H9 (cell line): ENCODE data around the gene SFXN1. TPM values are rescaled to one million over a fixed set of nuclear protein-coding genes. Genes with fewer than 3 reads are reported as not detected.

ENCODE experiments used
- DNase-seq: peaks from one replicate; pipeline ENCODE4 v3.0.0-alpha.2; 2017
- H2AFZ ChIP-seq: one replicate; pipeline ENCODE4 v1.6.1; 2013; ENCODE audit warnings: mild to moderate bottlenecking, low read length, control low read depth, moderate library complexity
- H2AK5ac ChIP-seq: 2 replicates; pipeline ENCODE4 v1.6.1; 2013; ENCODE audit warnings: low read length, control low read depth, mixed read lengths; ENCODE audit not compliant: insufficient read length
- H2BK120ac ChIP-seq: one replicate; pipeline ENCODE4 v1.6.1; 2013; ENCODE audit warnings: low read depth, mild to moderate bottlenecking, low read length, control low read depth, inconsistent platforms; ENCODE audit not compliant: poor library complexity, severe bottlenecking
- H2BK12ac ChIP-seq: 2 replicates; pipeline ENCODE4 v1.6.1; 2013; ENCODE audit warnings: low read length, control low read depth, mixed read lengths, low read depth; ENCODE audit not compliant: insufficient read length
- H2BK15ac ChIP-seq: 2 replicates; pipeline ENCODE4 v1.6.1; 2013; ENCODE audit warnings: low read depth, low read length, control low read depth
- H2BK20ac ChIP-seq: one replicate; pipeline ENCODE4 v1.6.1; 2013; ENCODE audit warnings: low read depth, mild to moderate bottlenecking, low read length, control low read depth, inconsistent platforms; ENCODE audit not compliant: poor library complexity, severe bottlenecking
- H2BK5ac ChIP-seq: 2 replicates; pipeline ENCODE4 v1.6.1; 2013; ENCODE audit warnings: low read length, control low read depth, mixed read lengths; ENCODE audit not compliant: insufficient read length
- H3K14ac ChIP-seq: 2 replicates; pipeline ENCODE4 v1.6.1; 2013; ENCODE audit warnings: low read length, control low read depth; ENCODE audit not compliant: insufficient read depth
- H3K18ac ChIP-seq: 2 replicates; pipeline ENCODE4 v1.6.1; 2013; ENCODE audit warnings: low read depth, mild to moderate bottlenecking, mixed read lengths, low read length, control low read depth; ENCODE audit not compliant: insufficient read length
- H3K23ac ChIP-seq: 2 replicates; pipeline ENCODE4 v1.6.1; 2013; ENCODE audit warnings: low read length, control low read depth, mixed read lengths, low read depth; ENCODE audit not compliant: insufficient read length
- H3K23me2 ChIP-seq: 2 replicates; pipeline ENCODE4 v1.6.1; 2013; ENCODE audit warnings: low read depth, mild to moderate bottlenecking, mixed read lengths, low read length, control low read depth; ENCODE audit not compliant: insufficient read length, poor library complexity, severe bottlenecking
- H3K27ac ChIP-seq: 2 replicates; pipeline ENCODE4 v1.5.1; 2013; ENCODE audit warnings: low read length, control low read depth, mixed read lengths, low read depth; ENCODE audit not compliant: insufficient read length
- H3K27me3 ChIP-seq: 2 replicates; pipeline ENCODE4 v1.6.1; 2013; ENCODE audit warnings: low read length, control low read depth, inconsistent platforms; ENCODE audit not compliant: insufficient read depth
- H3K4ac ChIP-seq: 2 replicates; pipeline ENCODE4 v1.6.1; 2013; ENCODE audit warnings: low read depth, mild to moderate bottlenecking, control low read depth, inconsistent platforms, low read length, moderate library complexity
- H3K4me1 ChIP-seq: 2 replicates; pipeline ENCODE4 v1.6.1; 2013; ENCODE audit warnings: low read length, control low read depth, inconsistent platforms; ENCODE audit not compliant: insufficient read depth
- H3K4me2 ChIP-seq: 2 replicates; pipeline ENCODE4 v1.6.1; 2013; ENCODE audit warnings: low read length, control low read depth, mixed read lengths; ENCODE audit not compliant: insufficient read length, insufficient read depth
- H3K56ac ChIP-seq: 2 replicates; pipeline ENCODE4 v1.6.1; 2013; ENCODE audit warnings: low read depth, mild to moderate bottlenecking, mixed read lengths, low read length, control low read depth; ENCODE audit not compliant: insufficient read length
- H3K79me1 ChIP-seq: 2 replicates; pipeline ENCODE4 v1.6.1; 2013; ENCODE audit warnings: low read depth, mild to moderate bottlenecking, moderate library complexity, low read length, control low read depth, inconsistent platforms; ENCODE audit not compliant: insufficient read depth, poor library complexity, severe bottlenecking
- H3K79me2 ChIP-seq: 2 replicates; pipeline ENCODE4 v1.6.1; 2013; ENCODE audit warnings: low read length, control low read depth, inconsistent platforms; ENCODE audit not compliant: insufficient read depth
- H3K9ac ChIP-seq: 2 replicates; pipeline ENCODE4 v1.6.1; 2013; ENCODE audit warnings: low read length, control low read depth, mixed read lengths; ENCODE audit not compliant: insufficient read length; ENCODE audit errors: extremely low read depth
- H3K9me3 ChIP-seq: one replicate; pipeline ENCODE4 v1.6.1; 2013; ENCODE audit warnings: low read depth, low read length, inconsistent platforms; ENCODE audit not compliant: control insufficient read depth
- H3T11ph ChIP-seq: one replicate; pipeline ENCODE4 v1.6.1; 2013; ENCODE audit warnings: mild to moderate bottlenecking, low read length, control low read depth, inconsistent platforms
- H4K20me1 ChIP-seq: one replicate; pipeline ENCODE4 v1.6.1; 2013; ENCODE audit not compliant: control insufficient read depth, insufficient read length, insufficient read depth
- H4K5ac ChIP-seq: 2 replicates; pipeline ENCODE4 v1.6.1; 2013; ENCODE audit warnings: low read depth, mild to moderate bottlenecking, mixed read lengths, low read length, control low read depth; ENCODE audit not compliant: insufficient read length
- H4K8ac ChIP-seq: replicated peaks from 2 replicates; pipeline ENCODE4 v1.6.1; 2013; ENCODE audit warnings: low read length, control low read depth, mixed read lengths, low read depth; ENCODE audit not compliant: insufficient read length
- H4K91ac ChIP-seq: 2 replicates; pipeline ENCODE4 v1.6.1; 2013; ENCODE audit warnings: low read depth, mild to moderate bottlenecking, moderate library complexity, mixed read lengths, low read length, control low read depth; ENCODE audit not compliant: insufficient read length
- H3K27ac Mint-ChIP-seq, 3 experiments: 2 replicates in 2 of 3; 3 replicates in 1 of 3; pipeline ENCODE4 v1.8.0; 2020 to 2021; ENCODE audit warnings: mixed read lengths in 3 of 3, mild to moderate bottlenecking in 1 of 3, moderate library complexity in 1 of 3
- H3K27me3 Mint-ChIP-seq: 2 replicates; pipeline ENCODE4 v1.8.0; 2021; ENCODE audit warnings: low read depth, mild to moderate bottlenecking, moderate library complexity, mixed read lengths
- H3K36me3 Mint-ChIP-seq, 3 experiments: 2 replicates in 2 of 3; 3 replicates in 1 of 3; pipeline ENCODE4 v1.8.0; 2020 to 2021; ENCODE audit warnings: low read depth in 3 of 3, mixed read lengths in 3 of 3; ENCODE audit not compliant: insufficient read depth in 1 of 3
- H3K4me1 Mint-ChIP-seq, 2 experiments: 2 replicates each; pipeline ENCODE4 v1.8.0; 2020; ENCODE audit warnings: mixed read lengths in 2 of 2
- H3K4me3 Mint-ChIP-seq, 2 experiments: 2 replicates in 1 of 2; 3 replicates in 1 of 2; pipeline ENCODE4 v1.8.0; 2020 to 2021; ENCODE audit warnings: mild to moderate bottlenecking in 2 of 2, mixed read lengths in 2 of 2, moderate library complexity in 1 of 2
- H3K9me3 Mint-ChIP-seq, 2 experiments: 2 replicates in 1 of 2; 3 replicates in 1 of 2; pipeline ENCODE4 v1.8.0; 2020; ENCODE audit warnings: mild to moderate bottlenecking in 2 of 2, mixed read lengths in 2 of 2, moderate library complexity in 1 of 2
- CTCF ChIP-seq: fragments of 200-600 bp; sonication (generic); conservative IDR thresholded peaks from 3 replicates; pipeline ENCODE4 v1.8.0; 2021; ENCODE audit warnings: antibody characterized with exemption, mild to moderate bottlenecking
- WGBS: extraction: QIAGEN DNeasy Blood & Tissue Kit; methylation state at CpG from one replicate; pipeline ENCODE4 v1.1.7; 2013; ENCODE audit warnings: missing lambda C conversion rate, low lambda C conversion rate, mixed read lengths; ENCODE audit not compliant: insufficient read length; ENCODE audit errors: extremely low coverage; 5-methylcytosine and 5-hydroxymethylcytosine counted together
- total RNA-seq: library from RNA; stranded (reverse); gene quantifications from 2 replicates; pipeline ENCODE4 v1.2.1, GENCODE V29; 2021

SFXN1 gene
- total RNA-seq, 1 experiment from 2014 or later = 99.2 TPM

GRCh38 chr5:175483337-175483736, 5.0 kb downstream of the SFXN1 start:
- Histone ChIP-seq H3K27ac (no peak overlapping the region), H3K9me3 (no peaks in the 10 kb centered on the region), H2BK12ac (no peak overlapping the region), H3K27me3 (no peaks in the 10 kb centered on the region), H4K20me1 (no peaks in the 10 kb centered on the region), H4K8ac (no peak overlapping the region), H3K79me1 (peaks cover 4% of the 10 kb centered on the region), H4K91ac (no peak overlapping the region), H2BK20ac (no peak overlapping the region), H3K14ac (no peak overlapping the region), H2BK15ac (no peak overlapping the region), H2AK5ac (no peak overlapping the region), H2BK5ac (no peak overlapping the region), H3K79me2 (peaks cover 30% of the 10 kb centered on the region; the same call in 1 of the 2 replicates), H2BK120ac (no peak overlapping the region), H3K4me1 (peaks cover 4% of the 10 kb centered on the region; the same call in 1 of the 2 replicates), H4K5ac (no peak overlapping the region), H3K56ac (no peak overlapping the region), H3K4me2 (no peak overlapping the region), H3K18ac (no peak overlapping the region), H3K23me2 (peaks cover 9% of the 10 kb centered on the region), H3T11ph (no peak overlapping the region), H2AFZ (no peak overlapping the region), H3K4ac (no peak overlapping the region), H3K23ac (no peak overlapping the region), H3K9ac (no peak overlapping the region)
- H3K4me3 Mint-ChIP-seq = no peak overlapping the region
- TF ChIP-seq CTCF = no peak
- H3K9me3 Mint-ChIP-seq = no peaks in the 10 kb centered on the region
- no peaks in the 10 kb centered on the region for H3K27me3 Mint-ChIP-seq
- peak overlapping the region in 2 of 3 experiments; percentile 4 to 72; a peak in 3 of 7 replicates for H3K27ac Mint-ChIP-seq
- peaks cover 16 to 17% of the 10 kb centered on the region in 2 experiments for H3K4me1 Mint-ChIP-seq
- H3K36me3 Mint-ChIP-seq = peaks cover 51 to 68% (median 56%) of the 10 kb centered on the region in 3 experiments
- 100% methylated on average over 1 of the region's 8 CpGs for WGBS
- no peak for DNase-seq
